Activated effector memory CD4-positive, alpha-beta T cell treated with anti-CD3 and anti-CD28 coated beads, Interleukin-2, amount 50 U/mL, for 16 hours (primary cell): ENCODE measurements around the gene PKP1.

Source experiments
- DNase-seq: peaks from one replicate; pipeline ENCODE4 v3.0.0-alpha.2; 2020

The PKP1 gene

DNA sequence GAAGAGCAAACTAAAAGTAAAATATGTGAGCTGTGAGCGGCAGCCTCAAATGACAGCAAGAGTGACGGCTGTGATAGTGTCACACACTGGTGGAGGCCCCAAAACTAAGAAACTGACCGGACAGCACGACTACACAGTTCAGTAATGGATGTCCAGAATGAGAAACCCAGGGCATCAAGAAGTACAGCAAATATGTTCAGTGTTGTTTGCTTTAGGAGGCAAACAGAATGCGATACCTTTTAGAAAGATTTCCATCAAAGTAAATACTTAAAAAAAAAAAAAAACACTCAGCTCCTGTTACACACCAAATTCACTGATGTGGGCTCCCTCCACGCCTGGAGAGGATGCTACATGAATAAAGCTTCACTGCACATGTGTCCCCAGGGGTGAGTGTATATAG is 1.1 kb upstream of the PKP1 start:
- no peak for DNase-seq

DNA sequence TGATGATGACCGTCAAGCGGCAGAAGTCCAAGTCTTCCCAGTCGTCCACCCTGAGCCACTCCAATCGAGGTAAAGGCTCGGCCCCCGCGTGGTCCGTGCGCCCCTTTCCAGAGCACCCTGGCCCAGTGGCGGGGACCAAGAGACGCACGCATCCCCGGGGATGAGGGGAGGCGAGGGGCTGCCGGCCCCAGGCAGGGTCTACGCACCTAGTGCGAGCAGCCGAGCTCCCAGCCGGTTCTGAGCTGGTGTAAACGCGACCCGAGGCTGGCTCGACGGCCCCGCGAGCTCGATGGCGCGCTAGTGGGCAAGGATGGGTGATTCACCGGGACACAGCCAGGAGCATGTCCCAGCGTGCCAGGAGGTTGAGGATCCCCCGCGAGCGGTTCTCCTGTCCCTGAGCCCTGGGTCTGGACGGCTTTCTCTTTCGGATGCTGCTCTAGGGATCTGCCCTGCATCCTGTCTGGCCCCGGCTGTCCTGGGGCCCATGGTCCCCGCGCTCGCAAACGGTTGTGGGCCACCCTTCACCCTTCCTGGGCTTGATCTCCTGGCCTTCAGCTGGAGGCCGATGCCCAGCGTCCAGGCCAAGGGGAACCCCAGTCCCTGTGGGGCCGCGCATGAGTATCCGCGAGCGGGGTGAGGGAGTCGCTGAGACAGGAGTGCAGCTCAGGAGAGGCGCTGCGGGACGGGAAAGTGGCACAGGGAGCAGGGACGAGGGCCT is 689 bp downstream of the PKP1 start:
- no peak for DNase-seq

DNA sequence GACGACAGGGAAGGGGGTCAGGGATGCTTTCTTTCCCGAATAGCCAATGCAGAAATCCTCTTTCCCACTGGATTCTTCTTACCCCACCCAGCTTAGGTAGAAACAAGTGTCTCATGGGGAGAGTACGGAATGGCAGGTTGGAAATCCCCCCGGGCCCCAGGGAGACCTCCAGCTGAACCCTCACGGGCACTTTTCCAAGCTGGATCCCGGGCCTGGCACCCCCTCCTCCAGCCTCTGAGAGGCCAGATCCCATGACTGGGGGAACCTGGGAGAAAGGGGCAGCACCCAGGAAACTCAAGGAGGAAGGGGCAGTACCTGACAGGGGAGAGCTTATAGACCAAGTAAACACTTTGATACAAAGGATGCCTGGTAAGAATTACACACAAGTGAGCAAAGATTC is 1.3 kb downstream of the PKP1 start:
- no peak for DNase-seq

DNA sequence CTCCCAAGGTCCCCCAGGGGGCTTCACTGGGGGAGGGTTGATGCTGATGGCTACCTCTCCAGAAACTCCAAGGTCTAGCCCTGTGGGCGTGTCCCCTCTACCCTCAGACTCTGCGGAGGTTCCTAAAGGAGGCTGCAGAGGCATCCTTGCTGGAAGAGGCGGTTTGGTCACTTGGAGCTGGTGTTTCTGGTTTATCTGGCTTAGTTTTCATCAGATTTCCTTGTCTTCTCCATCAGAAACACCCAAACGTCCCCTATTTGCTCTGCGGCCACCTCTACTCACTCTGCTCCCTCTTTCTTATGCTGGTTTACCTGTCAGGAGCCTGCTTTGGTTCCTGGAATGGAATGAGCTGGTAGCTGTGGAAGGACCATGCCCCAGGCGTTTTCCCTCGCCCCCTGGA is 2.5 kb downstream of the PKP1 start:
- DNase-seq, result no peak

DNA sequence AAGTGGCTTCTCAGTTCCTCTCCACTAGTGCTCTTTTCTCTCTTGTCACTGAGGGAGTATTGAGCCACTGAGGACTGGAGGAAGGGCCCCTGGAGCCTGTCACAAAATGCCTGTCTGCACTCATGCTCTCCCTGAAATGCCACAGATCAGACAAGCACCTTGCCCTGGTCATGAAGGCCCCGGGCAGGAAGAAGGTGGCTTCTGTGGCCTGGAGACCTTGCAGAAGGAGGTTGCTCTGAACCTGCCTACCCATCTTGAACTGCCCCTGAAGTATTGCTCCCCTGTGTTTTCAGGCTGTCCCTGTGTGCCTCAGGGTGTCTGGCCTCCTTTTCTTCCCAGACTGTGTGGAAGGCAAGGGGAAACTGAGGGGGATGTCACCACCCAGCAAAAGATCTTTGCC is 3.1 kb downstream of the PKP1 start:
- DNase-seq, result no peak

DNA sequence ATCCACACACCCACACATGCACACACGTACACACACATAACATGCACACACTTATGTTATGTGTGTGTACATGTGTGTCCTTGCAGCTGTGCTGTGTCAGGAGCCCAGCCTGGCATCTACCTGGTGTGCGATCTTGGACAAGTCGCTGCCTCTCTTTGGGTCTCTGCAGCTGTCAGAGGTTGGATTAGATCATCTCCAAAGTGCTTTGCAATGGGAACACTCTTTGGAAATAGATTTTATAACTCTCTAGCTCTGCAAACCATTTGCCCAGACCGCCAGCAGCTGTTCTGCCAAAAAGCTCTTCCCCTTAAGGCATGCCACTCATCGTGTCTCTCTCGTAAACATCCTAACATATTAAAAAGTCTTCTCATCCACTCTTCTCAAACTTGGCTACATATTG is 4.7 kb downstream of the PKP1 start:
- DNase-seq, result no peak

DNA sequence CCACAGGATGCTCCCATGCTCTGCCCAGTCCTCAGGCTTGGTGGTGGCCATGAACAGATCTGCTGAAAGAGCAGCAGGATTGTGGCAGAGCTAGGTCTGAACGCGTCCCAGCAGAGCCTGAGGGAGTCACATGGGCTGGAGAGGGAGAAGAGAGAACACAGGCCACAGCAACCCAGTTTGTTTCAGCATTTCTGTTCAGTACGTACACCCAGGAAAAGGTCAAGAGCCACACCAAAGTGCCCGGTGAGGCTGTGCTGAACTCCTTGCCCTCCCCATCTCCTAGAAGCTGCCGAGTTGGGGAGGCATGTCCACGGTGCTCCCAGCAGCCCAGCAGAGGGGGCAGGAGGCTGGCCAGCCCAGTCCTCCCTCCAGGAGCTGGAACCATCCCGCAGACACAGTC is 5.5 kb downstream of the PKP1 start:
- no peak for DNase-seq

DNA sequence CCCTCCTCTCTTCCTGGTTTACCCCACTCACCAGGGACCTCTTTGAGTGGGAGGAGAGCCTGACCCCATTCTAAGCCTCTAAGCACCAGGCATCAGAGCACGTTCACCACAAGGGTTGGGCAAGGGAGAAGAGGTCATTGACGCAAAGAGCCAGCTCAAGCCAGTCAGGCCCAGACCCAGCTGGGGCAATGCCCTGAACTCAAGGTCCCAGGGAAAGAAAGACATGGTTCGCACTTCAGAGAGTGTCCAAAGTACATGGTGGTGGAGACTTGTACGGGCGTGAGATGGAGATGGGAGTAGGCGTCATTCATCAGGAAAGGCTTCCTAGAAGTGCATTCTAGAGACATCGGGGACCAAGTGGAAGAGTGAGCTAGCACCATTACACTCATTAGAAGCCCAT is 7.2 kb downstream of the PKP1 start:
- no peak for DNase-seq

DNA sequence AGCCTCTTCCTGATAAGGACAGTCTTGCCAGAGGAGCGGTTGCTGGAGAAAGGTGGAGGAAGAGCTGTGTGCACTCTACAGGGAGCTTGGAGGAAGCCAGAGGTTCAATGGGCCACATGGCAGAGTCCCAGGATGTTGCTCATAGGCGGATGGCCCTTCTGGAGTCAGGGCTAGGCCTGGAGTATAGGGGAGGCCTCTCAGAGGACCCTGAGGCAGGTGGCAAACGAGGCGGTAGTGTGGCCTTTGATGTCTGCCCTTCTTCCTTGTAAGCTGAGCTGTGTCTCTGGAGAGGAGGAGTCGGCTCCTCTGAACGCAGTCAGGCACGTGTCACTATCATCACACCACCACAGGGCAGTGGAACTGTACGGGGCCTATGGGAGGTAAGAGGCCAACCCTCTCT is 8.6 kb downstream of the PKP1 start:
- DNase-seq, result no peak

DNA sequence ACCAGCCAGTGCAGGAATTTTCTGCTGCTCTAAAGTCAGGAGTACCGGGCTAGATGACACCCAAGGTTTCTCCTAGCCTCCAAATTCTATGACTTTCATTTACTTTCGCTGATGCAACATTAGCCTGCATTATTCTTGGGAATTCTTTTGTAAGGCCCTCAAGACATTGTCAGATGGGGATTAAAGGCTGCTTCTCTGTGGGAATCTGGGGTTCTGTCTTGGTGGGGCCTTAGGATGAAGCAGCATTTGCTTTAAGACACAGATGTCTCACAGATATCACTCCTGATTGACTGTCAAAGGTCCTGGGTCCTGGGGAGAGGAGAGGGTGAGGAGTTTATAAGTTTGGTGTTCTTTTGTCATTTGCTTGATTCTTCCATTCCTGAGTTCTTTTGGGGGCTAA is 11.6 kb downstream of the PKP1 start:
- no peak for DNase-seq

DNA sequence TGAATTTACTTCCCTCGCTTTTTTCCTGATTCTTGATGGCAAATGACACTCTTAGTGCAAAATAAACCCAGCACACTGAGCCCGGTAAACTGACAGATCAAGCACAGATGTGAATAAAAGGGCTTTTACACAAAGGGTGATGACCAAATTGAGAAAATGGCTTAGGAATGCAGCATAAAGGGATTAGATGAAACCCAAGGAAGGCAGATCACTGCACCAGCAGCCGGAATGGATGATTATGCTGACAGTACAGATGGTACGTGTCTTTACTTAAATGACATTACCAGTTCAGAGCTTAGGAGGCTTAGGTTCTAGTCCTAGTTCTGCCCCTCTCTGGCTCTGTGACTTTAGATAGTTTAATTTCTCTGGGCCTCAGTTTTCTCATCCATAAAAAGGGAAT is 12.0 kb downstream of the PKP1 start:
- DNase-seq, result no peak

- DNase-seq, result no peak
Measured at GRCh38 chr1:201295861-201296260, 12.6 kb downstream of the PKP1 start.

DNA sequence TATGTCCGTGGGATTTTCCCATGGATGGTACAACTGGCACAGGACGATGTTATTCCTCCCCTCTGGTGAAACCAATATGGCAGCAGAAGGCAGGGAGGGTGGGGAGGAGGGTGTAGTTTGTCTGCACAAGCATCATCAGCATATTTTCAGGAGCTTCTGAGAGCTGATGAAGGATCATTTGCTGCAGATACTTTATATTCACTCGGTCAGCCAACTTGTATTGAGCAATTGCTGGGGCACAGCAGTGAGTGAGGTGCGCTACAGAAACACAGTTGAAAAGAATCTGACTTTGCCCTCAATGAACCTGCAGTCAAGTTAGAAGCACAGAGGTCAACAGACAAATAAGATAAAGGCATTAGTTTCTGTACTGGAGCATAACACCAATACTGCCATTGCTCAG is 13.0 kb downstream of the PKP1 start:
- DNase-seq, result no peak

DNA sequence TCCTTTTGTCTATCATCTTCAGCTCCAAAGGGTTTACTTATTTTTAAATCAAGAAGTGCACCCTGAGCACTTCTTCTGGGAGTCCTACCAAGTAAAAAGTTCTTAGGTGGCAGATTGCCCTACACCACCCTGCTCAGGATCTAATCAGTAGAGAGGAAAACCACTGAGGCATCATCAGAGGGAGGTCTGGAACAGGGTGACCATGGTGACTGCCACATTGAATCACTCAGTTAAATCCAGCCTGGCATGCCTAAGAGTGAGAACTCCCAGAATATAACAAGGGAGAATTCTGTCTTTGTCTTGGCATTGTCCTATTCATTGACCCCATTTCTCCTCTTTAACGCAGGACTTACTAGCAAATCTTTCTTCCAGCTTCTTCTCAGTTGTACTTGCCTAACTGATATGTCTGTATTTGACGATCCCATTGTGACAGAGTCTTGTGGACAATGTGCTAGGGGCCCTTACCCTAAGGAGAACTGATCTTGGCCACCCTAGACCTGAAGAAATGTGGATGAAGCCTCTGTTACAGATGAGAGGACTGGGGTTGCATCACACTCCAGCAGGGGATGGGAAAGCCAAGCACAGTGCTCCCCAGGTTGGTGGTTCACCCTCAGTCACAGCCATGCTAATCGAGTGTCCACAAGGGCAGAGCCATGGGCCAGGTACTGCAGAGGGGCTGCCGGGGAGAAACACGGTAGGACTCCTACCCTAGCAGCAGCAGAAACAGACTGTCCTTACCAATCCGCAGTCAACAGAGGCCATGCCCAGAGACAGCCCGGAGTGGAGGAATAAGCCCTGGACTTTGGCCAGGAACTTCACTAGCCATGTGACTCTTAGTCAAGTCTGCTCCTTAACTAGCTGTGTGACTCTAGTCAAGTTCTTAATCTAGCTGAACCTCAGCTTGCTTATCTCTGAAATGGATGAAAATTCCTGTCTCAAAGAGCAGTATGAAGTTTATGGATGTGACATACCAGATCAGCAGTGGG is 15.4 kb downstream of the PKP1 start:
- no peak for DNase-seq

GRCh38 chr1:201299968-201300367 is 16.7 kb downstream of the PKP1 start:
- no peak for DNase-seq

DNA sequence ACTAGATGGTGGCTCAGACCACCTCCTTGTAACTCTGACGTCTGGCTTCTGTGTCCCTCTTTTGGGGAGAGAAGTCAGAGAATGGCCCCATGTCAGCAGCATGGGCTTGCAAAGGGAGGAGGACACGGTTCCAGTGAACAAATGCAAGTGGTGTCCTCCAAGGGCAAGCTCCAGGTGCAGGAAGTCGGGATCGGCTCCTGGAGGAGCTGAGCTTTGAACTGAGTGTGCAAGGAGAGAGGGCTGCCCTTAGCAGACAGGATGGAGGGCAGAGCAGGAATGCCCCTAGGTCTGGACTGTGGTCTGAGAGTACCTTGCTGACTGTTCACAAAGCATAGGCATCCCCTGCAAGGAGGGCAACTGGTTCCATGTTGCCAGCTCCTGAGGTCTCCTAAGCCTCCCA is 17.3 kb downstream of the PKP1 start:
- no peak for DNase-seq

DNA sequence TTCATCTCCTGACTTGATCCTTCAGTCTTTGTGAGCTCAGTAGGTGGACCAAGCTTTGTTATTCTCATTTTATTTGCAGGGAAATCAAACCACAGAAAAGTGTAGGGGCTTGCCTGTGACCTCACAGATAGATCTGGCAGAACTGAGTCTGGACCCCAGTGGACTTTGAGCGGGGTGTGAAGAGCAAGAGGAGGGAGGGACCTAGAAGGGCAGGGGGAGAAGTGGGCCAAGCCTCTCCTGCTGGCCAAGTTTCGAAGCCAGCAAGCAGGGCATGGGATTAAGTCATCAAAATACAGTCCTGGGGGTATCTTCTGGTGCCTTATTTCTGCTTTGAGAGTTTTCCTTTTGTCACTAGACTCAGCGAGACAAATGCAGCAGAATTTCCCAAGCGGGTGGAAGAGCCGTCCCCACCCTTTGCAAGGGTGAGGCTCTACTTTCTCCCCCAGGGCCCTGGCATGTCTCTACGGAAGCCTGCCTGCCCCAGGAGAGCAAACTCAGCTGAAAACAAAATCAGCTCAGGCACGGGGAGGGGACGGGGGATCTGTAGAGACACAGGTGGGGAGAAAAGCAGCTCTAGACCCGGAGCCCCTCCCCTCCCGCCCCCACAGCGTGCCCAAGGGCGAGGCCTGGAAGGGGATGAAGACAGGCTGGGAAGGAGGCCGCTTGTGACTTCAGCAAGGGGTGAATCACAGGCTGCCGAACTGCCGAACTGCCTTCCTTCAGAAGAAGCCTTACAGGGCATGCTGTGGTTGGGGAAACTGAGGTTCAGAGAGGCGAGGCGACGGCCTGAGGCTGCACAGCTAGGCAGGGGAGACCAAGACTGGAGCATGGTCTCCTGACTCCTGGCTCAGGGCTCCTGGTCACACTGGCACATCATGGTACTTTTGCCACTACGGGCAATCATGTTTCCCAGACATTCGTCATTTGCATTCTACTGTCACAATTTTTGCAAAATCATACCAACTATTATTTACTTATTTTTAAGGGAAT is 19.2 kb downstream of the PKP1 start:
- no peak for DNase-seq

DNA sequence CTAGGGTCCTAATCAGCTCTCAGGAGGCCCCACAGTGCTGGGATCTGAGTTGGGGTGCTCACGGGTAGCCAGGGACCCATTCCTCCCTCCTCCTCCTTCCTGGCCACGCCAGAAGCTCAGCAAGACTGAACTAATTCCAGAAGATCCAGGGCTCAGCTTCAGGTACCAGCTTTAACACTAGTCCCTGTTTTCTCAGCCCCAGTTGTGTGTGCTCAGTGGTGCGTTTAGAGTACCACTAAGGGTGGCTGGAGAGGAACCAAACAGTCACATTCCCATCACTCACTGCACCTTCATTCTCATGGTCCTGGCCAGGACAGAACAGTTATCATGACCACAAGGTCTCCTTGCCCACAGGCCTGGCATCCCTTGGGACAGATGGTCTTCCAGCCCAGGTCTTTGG is 20.8 kb downstream of the PKP1 start:
- DNase-seq, result no peak

- DNase-seq, result no peak
Measured at GRCh38 chr1:201305815-201306214, 22.5 kb downstream of the PKP1 start.

DNA sequence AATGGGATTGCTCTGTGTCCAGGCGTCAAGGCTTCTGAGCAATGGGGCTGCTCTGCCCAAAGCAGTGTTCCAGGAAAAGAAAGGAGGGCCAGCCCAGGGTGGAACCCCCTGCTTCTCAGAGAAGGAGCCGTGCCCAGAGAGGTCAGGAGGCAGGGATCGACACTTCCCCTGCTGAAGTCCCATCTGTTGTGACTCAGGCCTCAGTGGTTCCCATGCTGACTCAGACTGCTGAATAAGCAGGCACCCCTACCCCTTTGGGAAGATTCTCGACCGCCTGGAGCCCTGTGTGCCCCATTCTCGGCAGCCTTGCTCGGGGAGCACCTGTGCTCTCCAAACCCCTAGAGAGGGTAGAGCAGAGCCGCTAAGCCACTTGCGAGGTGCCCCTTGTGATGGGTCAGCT is 23.9 kb downstream of the PKP1 start:
- no peak for DNase-seq

DNA sequence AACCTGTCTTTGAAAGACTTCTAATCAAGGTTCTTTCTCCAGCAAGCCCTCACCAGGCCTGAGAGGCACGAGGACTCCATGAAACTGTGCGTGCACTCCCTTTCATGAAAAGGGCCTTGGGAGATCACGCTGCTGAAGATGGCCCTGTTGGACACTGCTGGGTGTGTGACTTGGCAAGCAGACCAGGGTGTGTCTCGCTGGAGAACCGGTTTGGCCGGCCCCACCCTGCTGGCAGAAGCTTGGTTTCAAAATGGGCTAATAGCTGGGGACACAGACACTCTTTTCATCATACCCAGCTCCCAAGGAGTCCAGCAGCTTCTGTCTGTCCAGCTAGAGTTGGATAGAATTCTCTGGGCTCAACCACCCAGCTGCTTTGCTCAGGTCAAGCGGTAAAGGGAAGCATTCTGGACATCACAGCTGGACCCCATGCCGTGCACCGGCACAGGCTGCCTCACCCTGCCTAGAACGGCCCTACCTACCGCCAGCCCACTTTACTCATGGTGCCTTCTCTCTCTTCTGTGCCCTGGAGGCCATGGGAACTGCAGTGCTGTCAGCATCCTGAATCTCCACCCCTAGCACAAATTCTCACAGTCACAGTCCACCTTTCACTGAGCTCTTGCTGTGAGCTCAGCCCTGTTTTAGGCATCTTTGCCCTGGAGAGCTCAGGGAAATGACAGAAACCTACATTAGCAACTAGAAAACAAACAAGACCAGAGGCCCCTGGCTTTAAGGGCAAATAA is 24.6 kb downstream of the PKP1 start:
- no peak for DNase-seq

GRCh38 chr1:201309416-201309815 is 26.1 kb downstream of the PKP1 start:
- DNase-seq, result no peak
